SU-DHL-6 (cell line): ENCODE data around the gene SHC3.

ENCODE experiments used
- H2AFZ ChIP-seq: fragments of 200-600 bp; sonication (generic); 2 replicates; pipeline ENCODE4 v1.6.1; 2014; ENCODE audit warnings: low read depth, mild to moderate bottlenecking, moderate library complexity, mixed read lengths, antibody characterized with exemption, low read length; ENCODE audit not compliant: severe bottlenecking
- H3F3A ChIP-seq: fragments of 200-600 bp; shearing (Covaris generic); 2 replicates; pipeline ENCODE4 v1.6.0; 2016; ENCODE audit warnings: antibody characterized with exemption, mild to moderate bottlenecking; ENCODE audit not compliant: insufficient read depth
- H3K27ac ChIP-seq: fragments of 200-600 bp; sonication (generic); 2 replicates; pipeline ENCODE4 v1.5.1; 2016; ENCODE audit warnings: low read depth, mild to moderate bottlenecking, low read length, moderate library complexity, mixed read lengths
- H3K27me3 ChIP-seq: fragments of 200-600 bp; sonication (generic), shearing (Covaris generic); 2 replicates; pipeline ENCODE4 v1.6.0; 2014; ENCODE audit warnings: mild to moderate bottlenecking, low read length
- H3K36me3 ChIP-seq: fragments of 200-600 bp; sonication (generic); 2 replicates; pipeline ENCODE4 v1.6.1; 2014; ENCODE audit warnings: mild to moderate bottlenecking, low read length, mixed read lengths
- H3K4me2 ChIP-seq: fragments of 300-600, 200-600 bp; shearing (Covaris generic), sonication (generic); 2 replicates; pipeline ENCODE4 v1.6.0; 2014; ENCODE audit warnings: low read length, low read depth, mild to moderate bottlenecking; ENCODE audit not compliant: poor library complexity, severe bottlenecking
- H3K4me3 ChIP-seq: fragments of 200-600 bp; sonication (generic); 2 replicates; pipeline ENCODE4 v1.5.1; 2014; ENCODE audit warnings: antibody characterized with exemption, low read length, mild to moderate bottlenecking, mixed read lengths; ENCODE audit not compliant: insufficient read depth, poor library complexity, severe bottlenecking
- H3K79me2 ChIP-seq: fragments of 200-600 bp; sonication (generic); 2 replicates; pipeline ENCODE4 v1.6.1; 2014; ENCODE audit warnings: mild to moderate bottlenecking, low read length, moderate library complexity; ENCODE audit not compliant: insufficient read depth
- H3K9ac ChIP-seq: fragments of 200-600 bp; sonication (generic); 2 replicates; pipeline ENCODE4 v1.7.0; 2014; ENCODE audit warnings: mild to moderate bottlenecking, low read length
- H3K9me2 ChIP-seq: fragments of 200-600 bp; sonication (generic); replicated peaks from 2 replicates; pipeline ENCODE4 v1.6.1; 2014; ENCODE audit warnings: low read length; ENCODE audit not compliant: insufficient read depth
- H3K9me3 ChIP-seq: fragments of 200-600 bp; sonication (generic); 2 replicates; pipeline ENCODE4 v1.6.1; 2014; ENCODE audit warnings: low read length, mixed read lengths; ENCODE audit not compliant: insufficient read depth
- H4K20me1 ChIP-seq: fragments of 200-600 bp; sonication (generic); 2 replicates; pipeline ENCODE4 v1.6.1; 2014; ENCODE audit warnings: low read depth, mild to moderate bottlenecking, antibody characterized with exemption, low read length, moderate library complexity, mixed read lengths
- CTCF ChIP-seq: fragments of 200-600 bp; sonication (generic); IDR thresholded peaks from one replicate; pipeline ENCODE4 v1.5.1; 2017; ENCODE audit warnings: antibody characterized with exemption, mild to moderate bottlenecking, low read length, moderate library complexity; ENCODE audit not compliant: insufficient read depth, poor library complexity, severe bottlenecking
- EZH2phosphoT487 ChIP-seq: fragments of 200-600 bp; sonication (generic), shearing (Covaris generic); conservative IDR thresholded peaks from 2 replicates; pipeline ENCODE4 v1.6.1; 2018; ENCODE audit warnings: mild to moderate bottlenecking, antibody characterized with exemption, low read length, moderate library complexity, mixed read lengths

Gene SHC3

GRCh38 chr9:88998503-88998902, 180.1 kb downstream of the SHC3 start:
- Histone ChIP-seq H3K9ac (no peak overlapping the region), H3K9me2 (no peaks in the 10 kb centered on the region), H3K4me3 (no peak overlapping the region), H3F3A (no peaks in the 10 kb centered on the region), H3K27me3 (no peaks in the 10 kb centered on the region), H3K4me2 (no peak overlapping the region), H3K79me2 (no peaks in the 10 kb centered on the region), H3K36me3 (no peaks in the 10 kb centered on the region), H4K20me1 (no peaks in the 10 kb centered on the region), H2AFZ (no peak overlapping the region), H3K9me3 (no peaks in the 10 kb centered on the region), H3K27ac (no peak overlapping the region)
- TF ChIP-seq CTCF (no peak), EZH2phosphoT487 (no peak)

GRCh38 chr9:88997646-88998045, 181.0 kb downstream of the SHC3 start:
- H3K9me3 ChIP-seq: no peaks in the 10 kb centered on the region
- H2AFZ ChIP-seq: no peak overlapping the region
- no peak overlapping the region for H3K27ac ChIP-seq
- H3K36me3 ChIP-seq: no peaks in the 10 kb centered on the region
- H3K79me2 ChIP-seq: no peaks in the 10 kb centered on the region
- no peaks in the 10 kb centered on the region for H3F3A ChIP-seq
- H3K4me2 ChIP-seq: no peak overlapping the region
- H4K20me1 ChIP-seq: no peaks in the 10 kb centered on the region
- TF ChIP-seq EZH2phosphoT487 (no peak), CTCF (no peak)
- no peak overlapping the region for H3K9ac ChIP-seq
- H3K27me3 ChIP-seq: no peaks in the 10 kb centered on the region
- no peak overlapping the region for H3K4me3 ChIP-seq
- H3K9me2 ChIP-seq: no peaks in the 10 kb centered on the region

- no peaks in the 10 kb centered on the region for H3K9me2 ChIP-seq
- no peaks in the 10 kb centered on the region for H3K79me2 ChIP-seq
- H3K9me3 ChIP-seq: no peaks in the 10 kb centered on the region
- TF ChIP-seq CTCF (no peak), EZH2phosphoT487 (no peak)
- no peak overlapping the region for H2AFZ ChIP-seq
- no peaks in the 10 kb centered on the region for H3K36me3 ChIP-seq
- H3F3A ChIP-seq: no peaks in the 10 kb centered on the region
- no peaks in the 10 kb centered on the region for H3K27me3 ChIP-seq
- no peaks in the 10 kb centered on the region for H4K20me1 ChIP-seq
- H3K4me3 ChIP-seq: no peak overlapping the region
- no peak overlapping the region for H3K4me2 ChIP-seq
- no peak overlapping the region for H3K9ac ChIP-seq
- no peak overlapping the region for H3K27ac ChIP-seq
Measured at GRCh38 chr9:88996921-88997235, 181.7 kb downstream of the SHC3 start.
